ENCODE data around the gene WFS1. TPM values are rescaled to one million over a fixed set of nuclear protein-coding genes. Genes with fewer than 3 reads are reported as not detected.

The WFS1 gene
- polyA plus RNA-seq, 1 experiment, result 46.8 TPM

GRCh38 chr4:6253111-6253510 is 16.5 kb upstream of the WFS1 start:
- no peaks in the 10 kb centered on the region for H3K9me3 ChIP-seq (ENCODE audit: control insufficient read depth, insufficient read depth, low read length)
- H3K27me3 ChIP-seq (ENCODE audit: control insufficient read depth, insufficient read depth, low read length), result peaks cover 18% of the 10 kb centered on the region
- no peak for TF ChIP-seq CTCF (IDR thresholded peaks at IDR 0.05; ENCODE audit: low read depth, low read length)
- H3K27ac ChIP-seq (ENCODE audit: low read depth, low read length), result no peak overlapping the region
- CTCF ChIA-PET, result interaction anchor here (1.0 to 11.8 kb wide), 3 partner anchors 11 to 75 kb away, joined by 3 to 563 read pairs (median 13); no protein-coding TSS in a partner anchor
- no peak for DNase-seq (ENCODE audit: low read depth, low spot score)
- H3K4me3 ChIP-seq (ENCODE audit: low read depth, low read length), result no peak overlapping the region
- POLR2A ChIA-PET, result no interaction called here

- Histone ChIP-seq H3K27ac (ENCODE audit: low read depth, low read length) (no peak overlapping the region), H3K27me3 (ENCODE audit: control insufficient read depth, insufficient read depth, low read length) (peaks cover 18% of the 10 kb centered on the region), H3K4me3 (ENCODE audit: low read depth, low read length) (no peak overlapping the region), H3K9me3 (ENCODE audit: control insufficient read depth, insufficient read depth, low read length) (no peaks in the 10 kb centered on the region)
- ChIA-PET POLR2A (no interaction called here), CTCF (interaction anchor here (0.7 to 11.8 kb wide), 3 partner anchors 10 to 293 kb away, joined by 3 to 563 read pairs (median 13); no protein-coding TSS in a partner anchor)
- no peak for TF ChIP-seq CTCF (IDR thresholded peaks at IDR 0.05; ENCODE audit: low read depth, low read length)
- no peak for DNase-seq (ENCODE audit: low read depth, low spot score)
Measured at GRCh38 chr4:6253961-6254360, 15.7 kb upstream of the WFS1 start.

GRCh38 chr4:6256141-6256540 is 13.5 kb upstream of the WFS1 start:
- no peak overlapping the region for H3K4me3 ChIP-seq (ENCODE audit: low read depth, low read length)
- POLR2A ChIA-PET, result no interaction called here
- CTCF ChIA-PET, result interaction anchor here (11.8 to 19.8 kb wide), 2 partner anchors 72 to 73 kb away, joined by 310 to 563 read pairs; no protein-coding TSS in a partner anchor
- H3K27ac ChIP-seq (ENCODE audit: low read depth, low read length), result no peak overlapping the region
- DNase-seq (ENCODE audit: low read depth, low spot score), result no peak
- H3K27me3 ChIP-seq (ENCODE audit: control insufficient read depth, insufficient read depth, low read length), result peaks cover 11% of the 10 kb centered on the region
- TF ChIP-seq CTCF (IDR thresholded peaks at IDR 0.05; ENCODE audit: low read depth, low read length), result no peak
- no peaks in the 10 kb centered on the region for H3K9me3 ChIP-seq (ENCODE audit: control insufficient read depth, insufficient read depth, low read length)

GRCh38 chr4:6257247-6258025 is 12.2 kb upstream of the WFS1 start:
- POLR2A ChIA-PET, result interaction anchor here (0.6 kb wide), 1 partner anchor 291 kb away, joined by 3 read pairs; no protein-coding TSS in a partner anchor
- peaks cover 11% of the 10 kb centered on the region for H3K27me3 ChIP-seq (ENCODE audit: control insufficient read depth, insufficient read depth, low read length)
- CTCF ChIA-PET, result interaction anchor here (0.8 to 19.8 kb wide), 3 partner anchors 8 to 71 kb away, joined by 3 to 310 read pairs (median 4); no protein-coding TSS in a partner anchor
- no peak overlapping the region for H3K27ac ChIP-seq (ENCODE audit: low read depth, low read length)
- no peak for DNase-seq (ENCODE audit: low read depth, low spot score)
- no peak for TF ChIP-seq CTCF (IDR thresholded peaks at IDR 0.05; ENCODE audit: low read depth, low read length)
- no peaks in the 10 kb centered on the region for H3K9me3 ChIP-seq (ENCODE audit: control insufficient read depth, insufficient read depth, low read length)
- H3K4me3 ChIP-seq (ENCODE audit: low read depth, low read length), result no peak overlapping the region

GRCh38 chr4:6258026-6258360 is 11.7 kb upstream of the WFS1 start:
- Histone ChIP-seq H3K27ac (ENCODE audit: low read depth, low read length) (no peak overlapping the region), H3K9me3 (ENCODE audit: control insufficient read depth, insufficient read depth, low read length) (no peaks in the 10 kb centered on the region), H3K4me3 (ENCODE audit: low read depth, low read length) (no peak overlapping the region), H3K27me3 (ENCODE audit: control insufficient read depth, insufficient read depth, low read length) (peaks cover 11% of the 10 kb centered on the region)
- no peak for DNase-seq (ENCODE audit: low read depth, low spot score)
- ChIA-PET CTCF (interaction anchor here (0.8 to 19.8 kb wide), 3 partner anchors 8 to 71 kb away, joined by 3 to 310 read pairs (median 4); no protein-coding TSS in a partner anchor), POLR2A (interaction anchor here (0.6 kb wide), 1 partner anchor 290 kb away, joined by 3 read pairs; no protein-coding TSS in a partner anchor)
- TF ChIP-seq CTCF (IDR thresholded peaks at IDR 0.05; ENCODE audit: low read depth, low read length), result no peak

Data from AG04450 (cell line).